NCI-H2171 treated with DMSO at 0.1 percent for 48 hours (cell line): Measurements from ENCODE around the gene IQGAP2.

Experiments used
- DNase-seq: peaks from one replicate; lab custom pipeline; 2025; lab: John Stamatoyannopoulos, UW

The IQGAP2 gene

GRCh38 chr5:76383126-76383832 lies 19.8 kb upstream of the IQGAP2 start:
- no peak for DNase-seq

- no peak for DNase-seq
Measured at GRCh38 chr5:76384189-76384588, 18.9 kb upstream of the IQGAP2 start.

DNA sequence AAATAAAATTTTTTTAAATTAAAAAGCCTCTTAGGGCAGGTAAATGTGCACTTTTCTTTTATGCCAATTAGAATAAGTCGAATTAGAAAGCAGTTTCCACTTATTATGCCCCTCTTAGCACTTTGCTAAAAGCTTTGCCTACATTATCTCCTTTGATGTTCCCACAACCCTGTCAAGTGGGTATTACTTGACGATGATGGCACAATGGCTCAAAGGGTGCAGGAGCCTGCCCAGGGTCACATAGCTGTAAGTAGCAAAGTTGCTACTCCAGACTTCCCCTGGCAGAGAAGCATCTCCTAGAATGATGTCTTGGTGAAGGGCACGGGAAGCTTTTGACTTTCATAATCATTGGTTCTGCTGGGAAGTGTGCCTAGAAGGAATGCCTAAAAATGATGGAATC lies 18.4 kb upstream of the IQGAP2 start:
- no peak for DNase-seq

DNA sequence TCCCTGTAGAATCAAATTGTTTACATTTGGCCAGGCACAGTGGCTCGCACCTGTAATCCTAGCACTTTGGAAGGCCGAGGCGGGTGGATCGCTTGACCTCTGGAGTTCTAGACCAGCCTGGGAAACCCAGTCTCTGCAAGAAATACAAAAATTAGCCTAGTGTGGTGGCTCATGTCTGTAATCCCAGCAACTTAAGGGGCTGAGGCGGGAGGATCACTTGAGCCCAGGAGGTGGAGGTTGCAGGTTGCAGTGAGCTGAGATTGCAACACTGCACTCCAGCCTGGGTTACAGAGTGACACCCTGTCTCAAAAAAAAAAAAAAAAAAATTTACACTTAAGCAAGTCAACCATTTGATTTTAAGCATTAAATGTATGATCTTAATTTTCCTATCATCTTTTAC lies 17.5 kb upstream of the IQGAP2 start:
- no peak for DNase-seq

DNA sequence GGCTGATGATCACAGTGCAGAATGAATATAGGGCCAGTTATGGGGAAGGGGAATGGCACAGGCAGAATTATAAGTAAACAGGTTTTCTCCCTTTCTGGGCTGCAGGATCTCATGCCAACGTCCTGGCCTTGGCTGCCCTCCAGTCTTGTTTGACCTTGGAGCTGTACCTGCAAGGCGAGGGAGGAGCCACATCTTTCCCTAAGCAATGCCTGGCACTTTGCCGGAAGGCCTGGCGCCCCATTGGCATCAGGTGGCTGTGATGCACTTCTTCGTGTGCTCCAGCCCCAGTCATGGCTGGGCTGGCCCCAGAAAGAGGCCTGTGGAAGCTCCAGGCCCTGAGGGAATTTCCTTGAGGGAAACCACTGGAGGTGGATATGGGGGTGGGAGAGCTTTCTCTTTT lies 16.7 kb upstream of the IQGAP2 start:
- DNase-seq: no peak

DNA sequence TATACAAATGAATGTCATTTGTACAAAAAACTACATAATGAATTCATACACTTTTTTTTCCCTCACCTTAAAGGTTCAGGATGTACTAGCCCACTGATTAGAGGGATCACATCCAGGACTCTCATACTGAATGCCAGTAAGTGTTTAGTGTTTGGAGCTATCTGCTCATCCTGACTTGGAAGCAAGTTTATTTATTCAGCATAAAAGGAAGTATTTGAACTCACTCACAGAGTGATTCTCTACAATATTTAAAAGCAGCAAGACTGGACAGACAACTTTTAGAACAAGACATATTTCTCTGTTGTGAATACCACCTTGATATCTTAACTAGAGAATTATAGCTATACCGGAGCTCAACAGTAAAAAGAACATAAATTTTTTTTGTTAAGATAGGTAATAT lies 14.8 kb upstream of the IQGAP2 start:
- no peak for DNase-seq

DNA sequence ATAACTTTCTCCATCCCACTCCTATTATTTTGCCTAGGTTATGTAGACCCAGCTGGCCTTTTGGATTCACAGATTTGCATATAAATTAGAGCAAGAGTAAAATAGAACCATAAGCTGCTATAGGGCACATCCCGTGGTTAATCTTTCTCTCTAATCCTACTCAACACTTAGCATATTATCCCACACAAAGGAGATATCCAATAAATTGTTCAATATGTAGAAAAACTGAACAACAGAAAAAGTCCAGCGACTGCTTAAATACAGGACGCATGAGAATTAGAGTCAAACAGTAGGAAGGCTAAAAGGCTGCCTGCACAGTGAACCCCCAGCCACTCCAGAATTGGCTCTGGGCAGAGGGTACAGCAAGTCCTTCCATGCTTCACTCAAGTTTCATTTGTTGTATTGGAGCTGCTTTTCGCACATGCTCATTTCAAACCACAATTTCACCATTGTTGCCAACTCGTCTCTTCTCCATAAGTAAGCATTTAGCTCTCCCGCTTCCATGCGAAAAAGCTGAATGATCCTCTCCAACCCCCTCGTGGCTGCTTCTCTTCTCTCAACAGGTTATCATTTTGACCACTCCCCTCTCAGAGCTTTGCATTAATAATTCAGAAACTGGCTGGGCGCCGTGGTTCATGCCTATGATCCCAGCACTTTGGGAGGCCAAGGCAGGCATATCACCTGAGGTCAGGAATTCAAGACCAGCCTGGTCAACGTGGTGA lies 14.1 kb upstream of the IQGAP2 start:
- DNase-seq: no peak

DNA sequence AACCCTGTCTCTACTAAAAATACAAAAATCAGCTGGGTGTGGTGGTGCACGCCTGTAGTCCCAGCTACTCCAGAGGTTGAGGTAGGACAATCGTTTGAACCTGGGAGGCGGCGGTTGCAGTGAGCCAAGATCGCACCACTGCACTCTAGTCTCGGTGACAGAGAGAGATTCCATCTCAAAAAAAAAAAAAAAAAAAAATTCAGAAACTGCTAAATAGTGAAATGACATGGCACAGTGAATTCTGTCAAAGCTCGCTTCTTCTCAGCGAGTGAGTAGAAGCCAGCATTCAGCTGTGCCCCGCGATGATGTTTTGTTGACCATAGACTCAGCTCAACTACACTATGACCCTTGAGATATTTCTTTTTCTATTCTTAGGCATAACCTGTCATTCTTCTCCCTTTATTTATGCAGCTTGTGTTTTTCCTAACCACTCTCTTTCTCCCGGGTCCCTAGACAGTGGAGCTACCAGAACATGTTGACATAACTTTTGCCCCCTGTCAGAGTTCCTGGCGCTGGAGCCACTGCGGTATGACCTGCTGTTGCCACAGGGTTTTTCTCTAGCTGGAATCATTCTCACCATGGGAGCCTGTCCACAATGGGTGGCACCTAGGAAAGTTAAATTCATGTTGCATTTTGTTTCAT lies 13.5 kb upstream of the IQGAP2 start:
- no peak for DNase-seq

DNA sequence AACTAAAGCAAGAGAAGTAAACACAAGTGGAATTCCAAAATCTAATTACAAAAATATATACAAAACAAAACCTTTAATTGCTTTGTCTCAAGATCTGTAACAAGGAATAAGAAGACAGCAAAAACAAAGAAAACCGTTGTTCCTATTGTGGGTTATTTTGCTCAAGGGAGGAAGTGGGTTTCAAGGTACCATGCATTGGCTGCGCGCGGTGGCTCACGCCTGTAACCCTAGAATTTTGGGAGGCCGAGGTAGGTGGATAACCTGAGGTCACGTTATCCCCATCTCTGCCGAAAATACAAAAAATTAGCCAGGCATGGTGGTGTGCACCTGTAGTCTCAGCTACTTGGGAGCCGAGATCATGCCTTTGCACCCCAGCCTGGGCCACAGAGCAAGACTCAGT lies 12.1 kb upstream of the IQGAP2 start:
- DNase-seq: no peak

DNA sequence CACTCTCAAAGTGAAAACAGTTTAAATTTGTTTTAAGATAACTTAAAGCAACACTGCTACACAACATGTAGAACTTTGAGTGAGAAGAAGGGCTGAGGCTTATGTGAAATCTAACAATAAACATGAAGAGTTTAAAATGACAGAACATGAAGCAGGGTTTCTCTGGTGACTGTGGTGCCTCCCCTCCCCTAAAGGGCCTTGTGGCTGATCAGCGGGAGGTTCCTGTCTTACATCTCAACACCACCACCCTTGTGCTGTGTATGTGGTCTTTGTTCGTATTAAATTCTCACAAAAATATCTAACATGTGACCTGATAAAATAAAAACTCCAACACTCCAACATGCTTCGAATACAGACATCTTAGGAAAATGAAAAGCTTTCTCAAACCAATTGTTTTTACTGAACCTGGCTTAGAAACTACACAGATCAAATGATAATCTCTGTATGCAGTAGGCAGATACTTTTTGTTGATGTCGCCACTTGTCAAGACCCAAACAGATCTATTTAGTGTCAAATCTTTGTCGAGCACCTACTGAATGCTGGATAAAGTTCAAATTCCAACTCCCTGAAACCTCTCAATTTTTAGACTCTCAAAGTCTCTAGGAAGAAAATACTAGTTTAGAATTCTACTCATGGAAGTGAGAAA lies 9.9 kb upstream of the IQGAP2 start:
- DNase-seq: no peak

GRCh38 chr5:76397200-76397599 lies 5.9 kb upstream of the IQGAP2 start:
- DNase-seq: no peak

DNA sequence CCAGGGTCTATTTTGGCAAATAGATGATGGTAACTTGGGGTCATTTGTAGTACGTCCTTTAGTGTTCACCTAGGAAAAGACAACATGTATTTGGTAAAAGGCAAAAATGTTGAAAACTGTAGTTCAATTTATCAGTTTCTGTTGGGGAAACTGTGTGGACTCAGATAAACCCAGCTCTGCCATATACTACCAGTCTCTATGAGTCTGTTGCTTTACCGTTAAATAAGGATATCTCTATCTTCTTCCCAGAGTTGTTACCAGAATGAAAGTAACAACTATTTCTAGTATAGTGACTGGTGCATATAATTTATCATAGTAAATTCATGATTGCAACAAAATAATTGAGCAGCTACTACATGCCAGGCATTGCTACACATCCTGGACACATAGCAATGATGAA lies 3.8 kb upstream of the IQGAP2 start:
- no peak for DNase-seq

DNA sequence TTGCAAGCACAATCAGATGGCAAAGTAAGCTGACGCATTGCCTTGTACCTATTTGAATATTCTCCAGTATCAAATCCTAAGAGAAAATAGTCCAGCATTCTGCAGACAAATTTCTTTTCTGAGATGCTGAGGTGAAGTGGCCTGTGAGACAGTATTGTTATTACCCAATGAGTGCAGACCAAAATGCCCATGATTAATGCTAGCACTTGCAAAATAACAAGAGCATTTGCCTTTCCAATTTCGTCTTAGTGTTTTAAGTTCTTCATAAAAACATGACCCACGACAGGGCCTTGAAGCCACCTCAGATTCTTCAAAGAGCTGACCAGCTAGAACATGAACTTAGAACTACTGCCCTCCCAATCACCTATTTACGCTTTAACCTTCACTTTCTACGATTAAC lies 2.6 kb upstream of the IQGAP2 start:
- DNase-seq: no peak

- DNase-seq: no peak
Measured at GRCh38 chr5:76401801-76402250, 1.3 kb upstream of the IQGAP2 start.

DNA sequence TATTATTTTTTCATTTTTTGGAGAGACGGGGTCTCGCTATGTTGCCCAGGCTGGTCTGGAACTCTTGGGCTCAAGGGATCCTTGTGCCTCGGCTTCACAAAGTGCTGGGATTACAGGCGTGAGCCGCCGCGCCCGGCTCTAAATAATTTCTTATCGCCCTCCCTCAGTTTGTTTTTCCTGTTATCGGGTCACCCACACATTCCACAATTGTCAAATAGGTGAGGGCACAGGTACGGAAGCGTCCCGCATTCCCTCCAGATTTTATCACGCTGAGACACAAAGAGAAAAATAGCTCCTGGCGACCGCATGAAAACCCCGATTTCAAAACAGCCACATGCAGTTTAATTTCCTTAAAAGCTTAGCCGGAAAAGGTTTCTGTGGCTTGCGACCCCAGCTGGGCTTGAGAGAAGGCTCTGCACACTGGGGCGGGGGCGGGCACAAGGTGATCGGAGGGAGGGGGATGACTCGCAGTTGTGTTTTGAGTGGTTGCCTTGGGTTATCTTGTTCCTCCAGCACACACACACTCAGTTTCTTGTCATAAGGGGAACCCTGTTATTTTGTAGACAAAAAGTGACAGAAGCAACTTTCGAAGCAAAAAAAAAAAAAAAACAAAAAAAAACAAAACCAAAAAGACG lies 717 bp upstream of the IQGAP2 start:
- no peak for DNase-seq

- DNase-seq: no peak
Measured at GRCh38 chr5:76403766-76404222, 709 bp downstream of the IQGAP2 start.

DNA sequence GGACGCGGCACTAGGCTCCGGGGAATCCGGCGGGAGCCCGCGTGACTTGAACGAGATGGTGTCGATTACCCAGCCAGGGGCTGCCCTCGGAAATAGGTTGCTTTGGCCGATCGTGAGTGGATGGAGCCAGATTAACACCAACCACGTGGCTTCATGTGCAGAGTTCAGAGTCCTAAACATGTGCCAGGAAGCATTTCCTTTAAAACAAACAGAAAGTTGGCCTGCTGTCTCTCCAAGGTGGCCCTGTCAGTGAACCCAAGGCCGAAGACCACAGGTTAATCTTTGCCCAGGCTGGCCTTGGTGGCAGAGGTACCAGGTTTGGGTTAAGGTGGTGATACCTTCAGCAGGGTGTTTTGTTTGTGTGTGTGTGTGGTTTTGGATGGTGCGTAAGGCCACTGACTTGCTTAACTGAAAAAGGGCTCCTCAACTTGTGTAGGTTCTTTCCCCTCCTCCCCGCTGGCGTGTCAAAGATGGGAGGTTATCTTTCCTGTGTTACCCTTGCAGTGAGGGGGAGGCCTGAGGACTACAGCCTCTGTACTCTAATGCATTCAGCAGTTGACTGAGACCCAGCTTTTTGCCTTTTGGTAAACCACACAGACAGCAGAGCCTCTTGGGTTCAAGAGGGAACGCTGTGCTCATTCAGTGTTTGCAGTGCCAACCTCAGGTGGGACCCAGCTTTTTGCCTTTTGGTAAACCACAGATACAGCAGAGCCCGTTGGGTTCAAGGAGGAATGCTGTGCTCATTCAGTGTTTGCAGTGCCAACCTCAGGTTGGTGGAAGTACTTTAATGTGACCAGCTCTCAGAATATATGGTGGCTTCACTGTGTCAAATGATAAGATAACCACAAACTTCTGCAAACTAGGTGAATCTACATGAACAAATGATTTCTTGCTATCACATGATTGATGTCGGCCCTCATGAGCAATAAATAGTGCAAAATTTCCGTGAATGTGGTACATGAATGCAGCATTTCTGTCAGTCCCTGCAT lies 1.4 kb downstream of the IQGAP2 start:
- no peak for DNase-seq

DNA sequence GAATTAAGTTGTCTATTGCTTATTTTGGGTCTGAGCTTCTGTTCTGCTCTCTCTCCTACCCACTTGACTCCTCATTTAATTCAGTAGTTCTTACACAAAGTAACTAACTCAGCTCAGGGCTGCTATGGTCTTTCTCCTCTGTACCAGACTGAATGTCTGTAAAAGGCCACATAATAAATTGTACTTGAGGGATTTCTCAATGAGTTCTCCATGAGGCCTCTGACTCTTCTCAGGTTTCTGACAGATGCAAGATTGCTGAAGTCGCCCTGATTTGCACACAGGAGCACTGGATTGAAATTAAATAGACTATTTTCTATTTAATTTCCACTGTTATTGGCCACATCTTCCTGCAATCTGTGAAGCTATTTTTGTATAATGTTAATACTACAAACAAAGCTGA lies 2.9 kb downstream of the IQGAP2 start:
- DNase-seq: no peak

DNA sequence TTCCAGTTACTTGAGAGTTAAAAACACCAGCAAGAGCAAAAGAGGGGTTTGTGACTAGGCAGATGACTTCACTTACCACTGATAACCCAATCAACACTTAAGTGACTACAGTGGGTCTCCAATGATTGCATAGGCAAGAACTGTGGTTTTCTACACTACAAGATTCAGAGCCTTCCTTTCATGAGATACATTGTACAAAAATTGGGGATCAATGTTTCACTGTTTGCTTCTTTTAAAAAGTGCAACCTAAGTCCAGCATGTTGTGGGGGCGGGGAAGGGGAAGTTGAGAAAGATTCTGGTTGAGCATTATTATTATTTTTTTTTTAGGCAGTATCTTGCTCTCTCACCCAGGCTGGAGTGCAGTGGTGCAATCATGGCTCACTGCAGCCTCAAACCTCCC lies 3.6 kb downstream of the IQGAP2 start:
- DNase-seq: no peak

DNA sequence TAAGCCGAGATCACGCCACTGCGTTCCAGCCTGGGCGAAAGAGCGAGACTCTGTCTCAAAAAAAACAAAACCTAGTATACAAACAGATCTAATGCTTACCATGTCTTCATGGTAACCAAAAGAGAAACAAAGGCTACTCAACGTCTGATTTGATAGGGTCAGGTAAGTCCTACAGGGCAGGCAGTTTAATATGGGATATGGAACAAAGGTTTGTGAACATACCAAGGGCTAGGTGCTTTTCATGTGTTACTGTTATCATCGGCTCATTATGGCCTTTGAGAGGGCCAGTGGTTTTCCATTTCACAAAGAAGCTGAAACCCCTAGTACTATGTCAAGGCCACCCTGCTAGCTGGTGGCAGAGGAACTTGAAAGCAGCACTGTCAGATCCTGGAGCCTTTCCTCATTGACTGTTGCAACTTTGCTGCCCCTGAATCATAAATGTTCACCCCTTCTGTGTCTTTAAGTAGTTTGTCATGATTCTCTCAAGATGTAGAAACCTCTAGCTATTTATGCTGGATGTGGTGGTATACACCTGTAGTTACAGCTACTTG lies 5.1 kb downstream of the IQGAP2 start:
- no peak for DNase-seq

DNA sequence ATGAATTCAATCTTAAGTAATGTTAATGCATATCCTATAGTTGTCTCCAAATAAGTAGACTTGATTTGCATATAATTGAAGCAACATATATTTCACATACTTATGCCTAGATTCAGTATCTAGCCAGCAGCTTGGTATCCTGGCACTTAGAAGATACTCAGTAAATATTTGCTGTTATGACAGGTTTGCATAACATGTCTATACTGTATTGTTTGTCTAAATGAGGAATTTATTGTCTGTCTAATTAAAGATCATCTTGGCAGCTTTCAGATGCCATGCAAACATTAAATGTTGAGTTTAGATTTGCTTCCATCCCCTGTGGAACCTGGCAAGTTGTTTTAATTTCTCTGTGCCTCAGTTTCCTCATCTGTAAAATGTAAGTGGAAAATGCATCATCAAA lies 9.4 kb downstream of the IQGAP2 start:
- no peak for DNase-seq
